ENCODE data around the gene RPL18.

GRCh38 chr19:48624067-48624594, 5.2 kb upstream of the RPL18 start:
- TF ChIP-seq, protein P1, sequence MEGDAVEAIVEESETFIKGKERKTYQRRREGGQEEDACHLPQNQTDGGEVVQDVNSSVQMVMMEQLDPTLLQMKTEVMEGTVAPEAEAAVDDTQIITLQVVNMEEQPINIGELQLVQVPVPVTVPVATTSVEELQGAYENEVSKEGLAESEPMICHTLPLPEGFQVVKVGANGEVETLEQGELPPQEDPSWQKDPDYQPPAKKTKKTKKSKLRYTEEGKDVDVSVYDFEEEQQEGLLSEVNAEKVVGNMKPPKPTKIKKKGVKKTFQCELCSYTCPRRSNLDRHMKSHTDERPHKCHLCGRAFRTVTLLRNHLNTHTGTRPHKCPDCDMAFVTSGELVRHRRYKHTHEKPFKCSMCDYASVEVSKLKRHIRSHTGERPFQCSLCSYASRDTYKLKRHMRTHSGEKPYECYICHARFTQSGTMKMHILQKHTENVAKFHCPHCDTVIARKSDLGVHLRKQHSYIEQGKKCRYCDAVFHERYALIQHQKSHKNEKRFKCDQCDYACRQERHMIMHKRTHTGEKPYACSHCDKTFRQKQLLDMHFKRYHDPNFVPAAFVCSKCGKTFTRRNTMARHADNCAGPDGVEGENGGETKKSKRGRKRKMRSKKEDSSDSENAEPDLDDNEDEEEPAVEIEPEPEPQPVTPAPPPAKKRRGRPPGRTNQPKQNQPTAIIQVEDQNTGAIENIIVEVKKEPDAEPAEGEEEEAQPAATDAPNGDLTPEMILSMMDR (conservative IDR thresholded peaks at IDR 0.05 in 1 of 2, IDR thresholded peaks at IDR 0.05 in 1 of 2; ENCODE audit: low read depth in 1 of 2, low read length in 2 of 2): no peak
- no peak for TF ChIP-seq EZH2 (IDR thresholded peaks at IDR 0.05; ENCODE audit: low read length, missing control alignments)

All from fibroblast of lung (primary cell).